H4 (cell line): ENCODE measurements around the gene TMC5. TPM values are rescaled to one million over a fixed set of nuclear protein-coding genes. Genes with fewer than 3 reads are reported as not detected.
"Not testable (repeated sequence)": the region's sequence is repeated elsewhere in the genome, so short reads cannot be mapped to it uniquely, and the experiment has no call there.

ENCODE experiments used
- DNase-seq: peaks from one replicate; pipeline ENCODE4 v3.0.0-alpha.2; 2015; ENCODE audit warnings: low spot score
- total RNA-seq: library from RNA; depleted of rRNA; stranded (reverse); fragments of >200 nt; shearing (Covaris generic); gene quantifications from 2 replicates; pipeline ENCODE4 v1.2.3, GENCODE V29; 2014; rRNA removed

Gene TMC5
- total RNA-seq, 1 experiment from 2014 or later = not detected

- no peak for DNase-seq
Observed at GRCh38 chr16:19540241-19540970, 122.7 kb downstream of the TMC5 start.

DNA sequence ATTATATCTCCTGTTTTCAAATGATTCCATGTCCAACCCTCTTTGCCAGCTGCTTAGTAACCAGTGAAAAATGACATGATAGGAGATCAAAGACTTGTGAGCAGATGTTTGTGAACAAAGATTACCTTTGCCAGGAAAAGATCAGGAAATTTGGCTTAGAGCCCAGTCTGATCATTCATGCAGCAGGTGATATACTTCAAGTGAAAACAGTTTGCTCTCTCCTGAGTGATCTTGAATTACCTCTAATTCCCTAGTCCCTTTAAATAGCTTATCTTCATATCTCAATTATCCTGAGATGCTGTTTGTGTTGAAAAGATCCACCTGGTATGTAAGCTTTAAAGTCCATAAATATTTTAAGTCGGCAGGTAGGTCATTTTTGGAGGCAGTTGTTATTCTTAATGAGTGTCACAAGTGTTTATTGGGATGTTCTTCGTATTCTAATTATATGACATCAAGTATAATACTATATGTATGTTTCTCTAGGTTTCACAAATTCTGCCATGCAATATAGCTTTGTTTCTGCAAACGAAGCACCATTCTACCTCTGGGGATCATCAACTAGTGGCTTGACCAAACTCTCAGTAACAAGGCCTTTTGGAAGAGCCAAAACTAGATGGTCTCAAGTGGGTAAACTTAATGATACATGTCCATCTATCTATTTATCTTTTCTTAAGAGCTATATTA, 124.6 kb downstream of the TMC5 start:
- no peak for DNase-seq

DNA sequence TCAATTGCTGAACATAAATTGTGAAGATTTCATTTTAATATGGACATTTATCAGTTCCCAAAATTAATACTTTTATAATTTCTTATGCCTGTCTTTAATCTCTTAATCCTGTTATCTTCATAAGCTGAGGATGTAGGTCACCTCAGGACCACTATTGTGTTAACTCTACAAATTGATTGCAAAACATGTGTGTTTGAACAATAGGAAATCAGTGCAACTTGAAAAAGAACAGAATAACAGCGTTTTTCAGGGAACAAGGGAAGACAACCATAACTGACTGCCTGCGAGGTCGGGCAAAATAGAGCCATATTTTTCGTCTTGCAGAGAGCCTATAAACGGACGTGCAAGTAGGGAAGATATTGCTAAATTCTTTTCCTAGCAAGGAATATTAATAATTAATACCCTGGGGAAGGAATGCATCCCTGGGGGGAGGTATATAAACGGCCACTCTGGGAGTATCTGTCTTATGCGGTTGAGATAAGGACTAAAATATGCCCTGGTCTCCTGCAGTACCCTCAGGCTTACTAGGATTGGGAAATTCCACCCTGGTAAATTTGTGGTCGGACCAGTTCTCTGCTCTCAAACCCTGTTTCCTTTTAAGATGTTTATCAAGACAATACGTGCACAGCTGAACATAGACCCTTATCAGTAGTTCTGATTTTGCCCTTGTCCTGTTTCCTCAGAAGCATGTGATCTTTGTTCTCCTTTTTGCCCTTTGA, 125.8 kb downstream of the TMC5 start:
- not testable (repeated sequence) for DNase-seq

- no peak for DNase-seq
Observed at GRCh38 chr16:19548144-19548543, 130.5 kb downstream of the TMC5 start.

Other genes starting within 250 kb of the TMC5 start
- 2.1 and 3.2 TPM in 2 replicates for gene SYT17, start 249.6 kb upstream of the TMC5 start, total RNA-seq
- gene CLEC19A, start 132.2 kb upstream of the TMC5 start, total RNA-seq = 0.10 and 0.68 TPM in 2 replicates
- gene GDE1, start 104.2 kb downstream of the TMC5 start, total RNA-seq = 87.4 and 87.7 TPM in 2 replicates
- 7.0 and 8.0 TPM in 2 replicates for gene CCP110, start 106.1 kb downstream of the TMC5 start, total RNA-seq
- 21.5 and 32.9 TPM in 2 replicates for gene VPS35L, start 137.8 kb downstream of the TMC5 start, total RNA-seq